ENCODE measurements around the gene GALNTL6.

DNA sequence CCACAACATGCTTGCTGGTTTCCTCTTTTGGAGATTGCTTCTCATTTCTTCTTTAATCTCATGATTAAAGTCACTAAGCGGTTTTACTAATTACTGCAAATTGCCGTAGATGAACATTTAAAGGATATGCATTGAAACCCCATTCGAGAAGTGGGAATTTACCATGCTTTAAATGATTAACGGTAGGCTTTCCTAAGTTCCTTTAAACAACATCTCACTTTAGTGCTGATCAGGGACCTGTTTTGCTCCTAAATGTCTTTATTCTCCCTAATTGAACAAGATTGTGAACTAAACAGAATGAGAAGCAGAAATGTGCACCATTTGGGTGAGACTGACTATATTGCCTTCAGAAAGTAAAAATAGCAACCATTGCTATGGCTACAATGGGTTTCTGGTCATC is 430.3 kb downstream of the GALNTL6 start:
- TF ChIP-seq YY1 (IDR thresholded peaks at IDR 0.05; ENCODE audit: insufficient read depth, insufficient read length) (no peak), ZNF274 (IDR thresholded peaks at IDR 0.05; ENCODE audit: low read depth, low read length) (no peak)
